Astrocyte of the spinal cord (primary cell): ENCODE data around the gene LRRFIP1.
"Not testable (repeated sequence)": the region's sequence is repeated elsewhere in the genome, so short reads cannot be mapped to it uniquely, and the experiment has no call there.

Experiments used
- DNase-seq: peaks from one replicate; pipeline ENCODE4 v3.0.0; 2011; ENCODE audit warnings: low read depth, low spot score
- H3K4me3 ChIP-seq: 2 replicates; pipeline ENCODE4 v1.5.1; 2011; ENCODE audit warnings: low read depth, mild to moderate bottlenecking, low read length, moderate library complexity
- CTCF ChIP-seq: IDR thresholded peaks from 2 replicates; pipeline ENCODE4 v1.5.1; 2012; ENCODE audit warnings: low read depth, mild to moderate bottlenecking, low read length, inconsistent platforms
- in situ Hi-C: cut with HindIII; loops from 2 replicates; pipeline ENCODE4 v1.10.0; 2017; ENCODE audit warnings: low sequenced_read_pairs

LRRFIP1 gene

GRCh38 chr2:237688081-237688480 lies 60.7 kb downstream of the LRRFIP1 start:
- in situ Hi-C loops = no loop called here
- H3K4me3 ChIP-seq = no peak overlapping the region
- no peak for DNase-seq
- TF ChIP-seq CTCF = no peak

GRCh38 chr2:237688541-237688940 lies 61.2 kb downstream of the LRRFIP1 start:
- in situ Hi-C loops, DNase-seq, H3K4me3 ChIP-seq: not testable (repeated sequence)

- in situ Hi-C loops = no loop called here
- no peak overlapping the region for H3K4me3 ChIP-seq
- TF ChIP-seq CTCF = no peak
- no peak for DNase-seq
Observed at GRCh38 chr2:237689336-237690131, 62.1 kb downstream of the LRRFIP1 start.

GRCh38 chr2:237691029-237691907 lies 63.9 kb downstream of the LRRFIP1 start:
- DNase-seq = no peak
- peak overlapping the region; percentile 59 for H3K4me3 ChIP-seq
- in situ Hi-C loops = no loop called here
- no peak for TF ChIP-seq CTCF

- in situ Hi-C loops = no loop called here
- no peak for TF ChIP-seq CTCF
- H3K4me3 ChIP-seq = peak overlapping the region; percentile 82
- DNase-seq = peak; percentile 90
Observed at GRCh38 chr2:237691908-237692600, 64.7 kb downstream of the LRRFIP1 start.

- no peak for DNase-seq
- peak overlapping the region; percentile 82 for H3K4me3 ChIP-seq
- in situ Hi-C loops = no loop called here
- TF ChIP-seq CTCF = no peak
Observed at GRCh38 chr2:237692601-237693290, 65.4 kb downstream of the LRRFIP1 start.
